Dermis lymphatic vessel endothelial cell (primary cell): ENCODE data around the gene BCLAF1. TPM values are rescaled to one million over a fixed set of nuclear protein-coding genes. Genes with fewer than 3 reads are reported as not detected.

ENCODE experiments used
- total RNA-seq: library from RNA; depleted of rRNA; stranded (reverse); fragments of >200 nt; gene quantifications from 2 replicates; pipeline ENCODE4 v1.2.1, GENCODE V29; 2014

The BCLAF1 gene
- total RNA-seq = 85.0 and 109 TPM in 2 replicates

GRCh38 chr6:136289579-136290409 lies at the start of gene BCLAF1:
TSS of gene BCLAF1 (minus strand) at chr6:136289846. CDS start at chr6:136279866, 9,980 bp downstream.

DNA sequence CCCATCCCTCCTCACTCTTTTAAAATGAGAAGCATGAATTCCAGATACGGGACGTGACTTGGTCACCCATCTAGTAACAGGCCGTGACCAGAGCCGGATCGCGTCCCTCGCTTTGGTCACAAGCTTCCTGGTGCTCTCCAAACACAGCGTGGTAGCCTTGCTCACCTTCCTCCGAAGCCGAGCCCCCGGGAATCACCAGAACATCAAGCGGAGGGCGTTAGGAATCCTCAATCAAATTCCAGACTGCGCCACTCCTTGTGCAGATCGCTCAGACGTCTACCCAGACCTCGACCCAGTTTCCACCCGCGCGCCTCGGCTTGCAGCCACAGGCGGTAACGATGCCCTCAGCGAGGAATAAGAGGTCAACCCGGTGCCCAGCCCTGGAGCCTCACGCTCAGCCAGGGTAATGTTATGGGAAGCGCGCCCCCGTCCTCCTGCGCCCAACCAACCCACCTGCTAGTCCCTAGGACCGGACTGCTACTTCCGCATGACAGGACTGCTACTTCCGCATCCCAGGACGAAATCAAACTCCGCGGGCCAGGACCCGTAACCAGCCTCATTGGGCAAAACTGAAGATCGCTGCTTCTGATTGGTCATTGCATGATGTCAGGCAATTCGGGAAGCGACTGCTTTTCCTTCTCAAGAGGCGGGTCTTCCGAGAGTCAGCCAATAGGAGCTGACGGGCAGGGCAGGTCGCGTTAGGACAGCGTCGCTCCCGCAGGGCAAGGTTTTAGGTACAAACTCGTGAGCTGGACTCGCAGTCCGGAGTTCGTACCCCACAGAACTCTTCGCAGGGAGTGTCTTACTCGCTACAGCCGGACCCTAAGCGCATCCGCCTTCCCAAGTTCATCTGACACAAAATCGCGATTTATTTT lies 39.6 kb downstream of the BCLAF1 start, which contains the start of gene MTFR2:
Gene MTFR2 (minus strand): TSS at position 501 of the 875 bp plus-strand sequence. CDS start 1,212 bp downstream, outside the sequence.

Other genes starting within 250 kb of the BCLAF1 start
- 0.54 and 1.1 TPM in 2 replicates for gene MTFR2, start 39.5 kb downstream of the BCLAF1 start, total RNA-seq